Duodenal mucosa (tissue), 2 donors: Measurements from ENCODE around the gene BRCC3.

Source experiments
- H3K27ac ChIP-seq: one replicate; pipeline ENCODE4 v1.7.0; 2013; ENCODE audit warnings: low read depth, low read length
- H3K27me3 ChIP-seq, 2 donors: one replicate each; pipeline ENCODE4 v1.7.0; 2013; ENCODE audit warnings: low read length in 2 of 2, control low read depth in 1 of 2; ENCODE audit not compliant: insufficient read depth in 2 of 2, control insufficient read depth in 1 of 2
- H3K36me3 ChIP-seq, 2 donors: one replicate each; pipeline ENCODE4 v1.7.0; 2013; ENCODE audit warnings: low read length in 2 of 2, control low read depth in 1 of 2; ENCODE audit not compliant: insufficient read depth in 2 of 2, control insufficient read depth in 1 of 2
- H3K4me1 ChIP-seq, 2 donors: one replicate each; pipeline ENCODE4 v1.7.0; 2013; ENCODE audit warnings: low read length in 2 of 2, control low read depth in 1 of 2; ENCODE audit not compliant: insufficient read depth in 2 of 2, control insufficient read depth in 1 of 2
- H3K4me3 ChIP-seq, 2 donors: one replicate each; pipeline ENCODE4 v1.7.0; 2013; ENCODE audit warnings: low read length in 2 of 2, low read depth in 1 of 2
- H3K9ac ChIP-seq, 2 donors: one replicate each; pipeline ENCODE4 v1.7.0; 2013; ENCODE audit warnings: low read length in 2 of 2, low read depth in 1 of 2
- H3K9me3 ChIP-seq, 2 donors: one replicate each; pipeline ENCODE4 v1.7.0; 2013; ENCODE audit warnings: low read length in 2 of 2, control low read depth in 1 of 2; ENCODE audit not compliant: control insufficient read depth in 1 of 2

Gene BRCC3

GRCh38 chrX:155070975-155071693 is at the start of gene BRCC3, which contains the start of the genes CMC4 and MTCP1:
Gene BRCC3, plus strand, starts transcription at chrX:155071508. Its CDS starts 20 bp downstream, at chrX:155071528.
Gene CMC4, minus strand, starts transcription at chrX:155071136. Its CDS starts 7,113 bp downstream, at chrX:155064023.
Gene MTCP1, minus strand, starts transcription at chrX:155071136. Its CDS starts 5,126 bp downstream, at chrX:155066010.
- H3K27me3 ChIP-seq, result no peaks in the 10 kb centered on the region
- no peaks in the 10 kb centered on the region for H3K9me3 ChIP-seq
- peak within 1 kb of the TSS; percentile 72 to 78 for H3K9ac ChIP-seq
- H3K4me1 ChIP-seq, result peaks cover 4 to 15% of the 10 kb centered on the region in 2 donors
- H3K4me3 ChIP-seq, result peak within 1 kb of the TSS; percentile 84 to 85
- H3K36me3 ChIP-seq, result peaks cover 0 to 10% of the 10 kb centered on the region in 2 donors
- peak within 1 kb of the TSS; percentile 70 for H3K27ac ChIP-seq

- no peaks in the 10 kb centered on the region for H3K9me3 ChIP-seq
- H3K4me1 ChIP-seq, result no peaks in the 10 kb centered on the region
- H3K27ac ChIP-seq, result no peak within 1 kb of the TSS
- H3K4me3 ChIP-seq, result no peak within 1 kb of the TSS
- H3K9ac ChIP-seq, result no peak within 1 kb of the TSS
- H3K36me3 ChIP-seq, result no peaks in the 10 kb centered on the region
- H3K27me3 ChIP-seq, result no peaks in the 10 kb centered on the region
Measured at GRCh38 chrX:155022585-155022984, 48.7 kb upstream of the BRCC3 start, which contains the start of gene F8. Gene F8, minus strand, starts transcription at chrX:155022723. Its CDS starts 171 bp downstream, at chrX:155022552.

GRCh38 chrX:155023907-155024833 is 47.1 kb upstream of the BRCC3 start:
- Histone ChIP-seq H3K27me3 (no peaks in the 10 kb centered on the region), H3K36me3 (no peaks in the 10 kb centered on the region), H3K9me3 (no peaks in the 10 kb centered on the region), H3K27ac (no peak overlapping the region), H3K4me3 (no peak overlapping the region), H3K9ac (no peak overlapping the region), H3K4me1 (peaks cover 3 to 13% of the 10 kb centered on the region in 2 donors)

GRCh38 chrX:155026420-155026726 is 44.9 kb upstream of the BRCC3 start:
- Histone ChIP-seq H3K9ac (peak overlapping the region in 1 of 2 donors; percentile 47), H3K4me1 (peaks cover 3 to 13% of the 10 kb centered on the region in 2 donors), H3K9me3 (no peaks in the 10 kb centered on the region), H3K36me3 (no peaks in the 10 kb centered on the region), H3K27me3 (no peaks in the 10 kb centered on the region), H3K4me3 (peak overlapping the region; percentile 50 to 58), H3K27ac (peak overlapping the region; percentile 73)

GRCh38 chrX:155026727-155027508 is 44.4 kb upstream of the BRCC3 start, which contains the start of gene FUNDC2:
Gene FUNDC2, plus strand, starts transcription at chrX:155026844. Its CDS starts 95 bp downstream, at chrX:155026939.
- peaks cover 3 to 13% of the 10 kb centered on the region in 2 donors for H3K4me1 ChIP-seq
- H3K27me3 ChIP-seq, result no peaks in the 10 kb centered on the region
- H3K27ac ChIP-seq, result peak within 1 kb of the TSS; percentile 93
- no peaks in the 10 kb centered on the region for H3K9me3 ChIP-seq
- peak within 1 kb of the TSS; percentile 90 to 96 for H3K9ac ChIP-seq
- H3K36me3 ChIP-seq, result no peaks in the 10 kb centered on the region
- H3K4me3 ChIP-seq, result peak within 1 kb of the TSS; percentile 81 to 87

- Histone ChIP-seq H3K4me3 (peak overlapping the region; percentile 81 to 87), H3K27me3 (no peaks in the 10 kb centered on the region), H3K4me1 (peaks cover 3 to 13% of the 10 kb centered on the region in 2 donors), H3K36me3 (no peaks in the 10 kb centered on the region), H3K27ac (peak overlapping the region; percentile 93), H3K9me3 (no peaks in the 10 kb centered on the region), H3K9ac (peak overlapping the region; percentile 90 to 96)
Measured at GRCh38 chrX:155027509-155028066, 43.7 kb upstream of the BRCC3 start.

GRCh38 chrX:155028129-155028528 is 43.2 kb upstream of the BRCC3 start:
- Histone ChIP-seq H3K9ac (peak overlapping the region; percentile 90 to 96), H3K9me3 (no peaks in the 10 kb centered on the region), H3K4me1 (peaks cover 3 to 13% of the 10 kb centered on the region in 2 donors), H3K27ac (no peak overlapping the region), H3K36me3 (no peaks in the 10 kb centered on the region), H3K27me3 (no peaks in the 10 kb centered on the region), H3K4me3 (peak overlapping the region; percentile 81 to 87)

- Histone ChIP-seq H3K27me3 (no peaks in the 10 kb centered on the region), H3K4me1 (peaks cover 3 to 13% of the 10 kb centered on the region in 2 donors), H3K9ac (no peak overlapping the region), H3K36me3 (peaks cover 0 to 3% of the 10 kb centered on the region in 2 donors), H3K9me3 (no peaks in the 10 kb centered on the region), H3K27ac (no peak overlapping the region), H3K4me3 (no peak overlapping the region)
Measured at GRCh38 chrX:155028877-155029291, 42.4 kb upstream of the BRCC3 start.

GRCh38 chrX:155031657-155032056 is 39.7 kb upstream of the BRCC3 start:
- Histone ChIP-seq H3K9me3 (no peaks in the 10 kb centered on the region), H3K4me1 (peaks cover 3 to 13% of the 10 kb centered on the region in 2 donors), H3K27ac (no peak overlapping the region), H3K4me3 (no peak overlapping the region), H3K27me3 (no peaks in the 10 kb centered on the region), H3K9ac (no peak overlapping the region), H3K36me3 (peaks cover 3 to 5% of the 10 kb centered on the region in 2 donors)
